HG02970 (cell line): Measurements from ENCODE around the gene SYT3.

Experiments
- ATAC-seq: cut with Tn5 transposase; IDR thresholded peaks from one replicate; pipeline ENCODE4 v1.9.1; 2021; ENCODE audit warnings: mild to moderate bottlenecking, moderate library complexity, moderate number of reproducible peaks; ENCODE audit not compliant: unreplicated experiment, low FRiP score

Gene SYT3

GRCh38 chr19:50639121-50640112, at the start of gene SYT3:
SYT3 (minus strand) TSS chr19:50639881; CDS start chr19:50637411, 2,470 bp downstream.
- ATAC-seq: no peak

- no peak for ATAC-seq
Observed at GRCh38 chr19:50688766-50689165, 49.1 kb upstream of the SYT3 start.

GRCh38 chr19:50686310-50687032, 46.8 kb upstream of the SYT3 start:
- no peak for ATAC-seq

GRCh38 chr19:50679177-50680125, 39.8 kb upstream of the SYT3 start:
- ATAC-seq: no peak

- ATAC-seq: no peak
Observed at GRCh38 chr19:50678323-50678722, 38.6 kb upstream of the SYT3 start.

- no peak for ATAC-seq
Observed at GRCh38 chr19:50677636-50678035, 38.0 kb upstream of the SYT3 start.

- no peak for ATAC-seq
Observed at GRCh38 chr19:50676625-50677197, 37.0 kb upstream of the SYT3 start.

GRCh38 chr19:50673118-50673517, 33.4 kb upstream of the SYT3 start:
- no peak for ATAC-seq

- no peak for ATAC-seq
Observed at GRCh38 chr19:50670102-50670380, 30.4 kb upstream of the SYT3 start.

GRCh38 chr19:50669302-50670101, 29.8 kb upstream of the SYT3 start:
- ATAC-seq: no peak

GRCh38 chr19:50668879-50669278, 29.2 kb upstream of the SYT3 start:
- ATAC-seq: no peak

- ATAC-seq: no peak
Observed at GRCh38 chr19:50668416-50668815, 28.7 kb upstream of the SYT3 start.

- ATAC-seq: no peak
Observed at GRCh38 chr19:50667759-50668231, 28.1 kb upstream of the SYT3 start.

GRCh38 chr19:50667177-50667758, 27.6 kb upstream of the SYT3 start:
- ATAC-seq: no peak

GRCh38 chr19:50666346-50667176, 26.9 kb upstream of the SYT3 start:
- ATAC-seq: no peak

- ATAC-seq: no peak
Observed at GRCh38 chr19:50664204-50664603, 24.5 kb upstream of the SYT3 start.

GRCh38 chr19:50663482-50663790, 23.8 kb upstream of the SYT3 start:
- no peak for ATAC-seq
